OCI-LY7 (cell line): ENCODE data around the gene MPDZ. TPM values are rescaled to one million over a fixed set of nuclear protein-coding genes. Genes with fewer than 3 reads are reported as not detected.

Experiments
- BruUV-seq: library from RNA; stranded (reverse); fragments of 400-500 nt; replicated peaks from 2 replicates; lab custom pipeline; 2021; lab: Mats Ljungman, UMichigan
- CTCF ChIA-PET: fragments of 300-600 bp; sonication (Branson Sonifier 250); formaldehyde crosslinking; loops from one replicate; lab custom pipeline; 2022; ENCODE audit warnings: antibody characterized with exemption; ENCODE audit not compliant: unreplicated experiment; lab: Charles Lee
- POLR2A ChIA-PET: fragments of 300-600 bp; sonication (Branson Sonifier 250); formaldehyde crosslinking; loops from one replicate; lab custom pipeline; 2022; ENCODE audit warnings: antibody characterized with exemption; lab: Charles Lee
- DNase-seq: peaks from one replicate; pipeline ENCODE4 v3.0.0-alpha.2; 2015; ENCODE audit warnings: low spot score
- H2AFZ ChIP-seq: fragments of 200-600 bp; sonication (generic), shearing (Covaris generic); 2 replicates; pipeline ENCODE4 v1.6.1; 2014; ENCODE audit warnings: mild to moderate bottlenecking, antibody characterized with exemption, low read length, moderate library complexity
- H3K27ac ChIP-seq: fragments of 200-600 bp; sonication (generic); 2 replicates; pipeline ENCODE4 v1.5.1; 2014; ENCODE audit warnings: mixed run types, low read depth, mild to moderate bottlenecking, moderate library complexity, low read length, inconsistent platforms; ENCODE audit not compliant: poor library complexity, severe bottlenecking
- H3K36me3 ChIP-seq: fragments of 200-600 bp; sonication (generic); 2 replicates; pipeline ENCODE4 v1.6.1; 2014; ENCODE audit warnings: mild to moderate bottlenecking, antibody characterized with exemption, low read length, moderate library complexity, mixed read lengths; ENCODE audit not compliant: insufficient read depth
- H3K4me1 ChIP-seq: fragments of 200-600 bp; sonication (generic); 2 replicates; pipeline ENCODE4 v1.5.1; 2014; ENCODE audit warnings: mild to moderate bottlenecking, low read length; ENCODE audit not compliant: insufficient read depth, poor library complexity, severe bottlenecking
- H3K4me2 ChIP-seq: fragments of 200-600 bp; sonication (generic); 2 replicates; pipeline ENCODE4 v1.6.1; 2014; ENCODE audit warnings: mild to moderate bottlenecking, low read length
- H3K4me3 ChIP-seq: fragments of 200-600 bp; sonication (generic); 2 replicates; pipeline ENCODE4 v1.5.1; 2014; ENCODE audit warnings: mild to moderate bottlenecking, low read depth, low read length; ENCODE audit not compliant: poor library complexity, severe bottlenecking
- H3K79me2 ChIP-seq: fragments of 200-600 bp; sonication (generic); 2 replicates; pipeline ENCODE4 v1.6.1; 2016; ENCODE audit warnings: low read depth, mild to moderate bottlenecking, low read length, moderate library complexity, mixed read lengths; ENCODE audit not compliant: insufficient read depth
- H3K9me2 ChIP-seq: fragments of 200-600 bp; sonication (generic); 2 replicates; pipeline ENCODE4 v1.6.1; 2016; ENCODE audit warnings: mild to moderate bottlenecking, low read length, mixed read lengths; ENCODE audit not compliant: insufficient read depth
- H3K9me3 ChIP-seq: fragments of 200-600 bp; sonication (generic); 2 replicates; pipeline ENCODE4 v1.6.1; 2014; ENCODE audit warnings: mild to moderate bottlenecking, mixed run types, low read length, mixed read lengths
- H4K20me1 ChIP-seq: fragments of 200-600 bp; sonication (generic); 2 replicates; pipeline ENCODE4 v1.6.1; 2014; ENCODE audit warnings: mild to moderate bottlenecking, antibody characterized with exemption, low read length, moderate library complexity, mixed read lengths; ENCODE audit not compliant: insufficient read depth
- EZH2phosphoT487 ChIP-seq: fragments of 200-600 bp; sonication (generic); IDR thresholded peaks from 2 replicates; pipeline ENCODE4 v1.6.1; 2018; ENCODE audit warnings: low read depth, borderline replicate concordance, mild to moderate bottlenecking, mixed run types, antibody characterized with exemption, low read length, moderate library complexity, mixed read lengths
- intact Hi-C: fragments of 100-400 bp; cut with micrococcal nuclease; formaldehyde crosslinking; loops from one replicate; pipeline ENCODE4 v1.10.0; 2022; ENCODE audit not compliant: unreplicated experiment
- total RNA-seq, 2 experiments: library from RNA; depleted of rRNA in 1 of 2; stranded (reverse); fragments of >200 nt in 1 of 2; shearing (Covaris generic) in 1 of 2; gene quantifications; 2 replicates each; pipeline ENCODE4 v1.2.3, GENCODE V29; 2014 to 2022
- TF ChIP-seq, protein P1 (sequence below): fragments of 200-600 bp; sonication (generic); conservative IDR thresholded peaks from 2 replicates; pipeline ENCODE4 v1.5.1; 2014; ENCODE audit warnings: mild to moderate bottlenecking, antibody characterized with exemption, low read length, moderate library complexity, mixed read lengths

Gene MPDZ
- total RNA-seq, 2 experiments from 2014 or later, result not detected

- H3K4me3 ChIP-seq, result no peak overlapping the region
- intact Hi-C loops, result no loop called here
- H4K20me1 ChIP-seq, result no peaks in the 10 kb centered on the region
- ChIA-PET CTCF (no interaction called here), POLR2A (interaction anchor here (0.9 kb wide), 1 partner anchor 89 kb away, joined by 3 read pairs; no protein-coding TSS in a partner anchor)
- TF ChIP-seq, protein P1, sequence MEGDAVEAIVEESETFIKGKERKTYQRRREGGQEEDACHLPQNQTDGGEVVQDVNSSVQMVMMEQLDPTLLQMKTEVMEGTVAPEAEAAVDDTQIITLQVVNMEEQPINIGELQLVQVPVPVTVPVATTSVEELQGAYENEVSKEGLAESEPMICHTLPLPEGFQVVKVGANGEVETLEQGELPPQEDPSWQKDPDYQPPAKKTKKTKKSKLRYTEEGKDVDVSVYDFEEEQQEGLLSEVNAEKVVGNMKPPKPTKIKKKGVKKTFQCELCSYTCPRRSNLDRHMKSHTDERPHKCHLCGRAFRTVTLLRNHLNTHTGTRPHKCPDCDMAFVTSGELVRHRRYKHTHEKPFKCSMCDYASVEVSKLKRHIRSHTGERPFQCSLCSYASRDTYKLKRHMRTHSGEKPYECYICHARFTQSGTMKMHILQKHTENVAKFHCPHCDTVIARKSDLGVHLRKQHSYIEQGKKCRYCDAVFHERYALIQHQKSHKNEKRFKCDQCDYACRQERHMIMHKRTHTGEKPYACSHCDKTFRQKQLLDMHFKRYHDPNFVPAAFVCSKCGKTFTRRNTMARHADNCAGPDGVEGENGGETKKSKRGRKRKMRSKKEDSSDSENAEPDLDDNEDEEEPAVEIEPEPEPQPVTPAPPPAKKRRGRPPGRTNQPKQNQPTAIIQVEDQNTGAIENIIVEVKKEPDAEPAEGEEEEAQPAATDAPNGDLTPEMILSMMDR, result no peak
- no peak overlapping the region for H3K27ac ChIP-seq
- H3K4me2 ChIP-seq, result no peak overlapping the region
- no peak for DNase-seq
- H3K9me2 ChIP-seq, result no peaks in the 10 kb centered on the region
- no peaks in the 10 kb centered on the region for H3K4me1 ChIP-seq
- no peaks in the 10 kb centered on the region for H3K9me3 ChIP-seq
- no peaks in the 10 kb centered on the region for H3K36me3 ChIP-seq
- H2AFZ ChIP-seq, result no peak overlapping the region
- BruUV-seq, result no TSS peak
- no peaks in the 10 kb centered on the region for H3K79me2 ChIP-seq
Observed at GRCh38 chr9:13163946-13164345, 115.5 kb downstream of the MPDZ start.

DNA sequence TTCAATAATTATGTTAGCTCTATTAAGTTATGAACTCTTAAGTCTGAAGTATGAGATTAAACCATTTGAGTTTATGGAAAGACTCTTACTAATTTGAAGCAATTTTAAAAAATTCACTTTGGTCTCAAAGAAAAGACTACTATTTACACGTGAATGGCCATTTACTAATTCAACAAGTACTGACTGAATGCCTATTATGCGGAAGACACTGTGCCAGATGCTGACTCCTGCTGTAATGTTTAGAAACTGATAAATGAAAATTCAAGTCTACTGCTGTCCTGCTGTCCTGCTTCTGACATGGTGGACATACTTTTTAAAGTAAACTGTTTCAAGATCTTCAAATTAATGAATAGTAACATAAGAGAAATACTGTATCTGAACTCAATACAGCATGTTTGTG lies 116.2 kb downstream of the MPDZ start:
- Histone ChIP-seq H3K4me1 (no peaks in the 10 kb centered on the region), H2AFZ (no peak overlapping the region), H3K79me2 (no peaks in the 10 kb centered on the region), H3K36me3 (no peaks in the 10 kb centered on the region), H3K9me3 (no peaks in the 10 kb centered on the region), H3K9me2 (no peaks in the 10 kb centered on the region), H3K4me3 (no peak overlapping the region), H3K4me2 (no peak overlapping the region), H4K20me1 (no peaks in the 10 kb centered on the region), H3K27ac (no peak overlapping the region)
- intact Hi-C loops, result no loop called here
- ChIA-PET POLR2A (interaction anchor here (0.9 kb wide), 1 partner anchor 89 kb away, joined by 3 read pairs; no protein-coding TSS in a partner anchor), CTCF (no interaction called here)
- no TSS peak for BruUV-seq
- TF ChIP-seq, protein P1, result no peak
- TF ChIP-seq EZH2phosphoT487, result no peak
- DNase-seq, result no peak

GRCh38 chr9:13160051-13160450 lies 119.4 kb downstream of the MPDZ start:
- Histone ChIP-seq H3K4me3 (no peak overlapping the region), H2AFZ (no peak overlapping the region), H3K4me1 (no peaks in the 10 kb centered on the region), H3K27ac (no peak overlapping the region), H3K36me3 (no peaks in the 10 kb centered on the region), H4K20me1 (no peaks in the 10 kb centered on the region), H3K4me2 (no peak overlapping the region), H3K9me2 (no peaks in the 10 kb centered on the region), H3K79me2 (no peaks in the 10 kb centered on the region), H3K9me3 (no peaks in the 10 kb centered on the region)
- TF ChIP-seq, protein P1, result no peak
- no peak for TF ChIP-seq EZH2phosphoT487
- intact Hi-C loops, result no loop called here
- ChIA-PET POLR2A (no interaction called here), CTCF (no interaction called here)
- no peak for DNase-seq
- BruUV-seq, result no TSS peak
